Hepatocyte (in vitro differentiated cells): ENCODE measurements around the gene ASTN2. TPM values are rescaled to one million over a fixed set of nuclear protein-coding genes. Genes with fewer than 3 reads are reported as not detected.

Experiments
- DNase-seq: peaks from one replicate; pipeline ENCODE4 v3.0.0-alpha.2; 2016; ENCODE audit warnings: low spot score
- H2AFZ ChIP-seq: fragments of 200-600 bp; sonication (generic); 2 replicates; pipeline ENCODE4 v1.6.0; 2016; ENCODE audit warnings: antibody characterized with exemption, mild to moderate bottlenecking
- H3K27ac ChIP-seq: fragments of 200-600 bp; sonication (generic); 2 replicates; pipeline ENCODE4 v1.5.1; 2016; ENCODE audit warnings: mild to moderate bottlenecking
- H3K27me3 ChIP-seq: fragments of 200-600 bp; sonication (generic); 2 replicates; pipeline ENCODE4 v1.6.1; 2016
- H3K36me3 ChIP-seq: fragments of 200-600 bp; sonication (generic); replicated peaks from 2 replicates; pipeline ENCODE4 v1.5.1; 2016; ENCODE audit warnings: low read depth; ENCODE audit not compliant: insufficient read depth
- H3K4me1 ChIP-seq: fragments of 200-600 bp; sonication (generic); 2 replicates; pipeline ENCODE4 v1.5.1; 2016; ENCODE audit warnings: mild to moderate bottlenecking, moderate library complexity; ENCODE audit not compliant: insufficient read depth
- H3K4me2 ChIP-seq: fragments of 200-600 bp; sonication (generic); 2 replicates; pipeline ENCODE4 v1.6.0; 2016
- H3K4me3 ChIP-seq: fragments of 200-600 bp; sonication (generic); 2 replicates; pipeline ENCODE4 v1.5.1; 2016; ENCODE audit warnings: mild to moderate bottlenecking
- H3K79me2 ChIP-seq: fragments of 200-600 bp; sonication (generic); 2 replicates; pipeline ENCODE4 v1.6.0; 2017; ENCODE audit warnings: mild to moderate bottlenecking
- H3K9me2 ChIP-seq: fragments of 200-600 bp; sonication (generic); replicated peaks from 2 replicates; pipeline ENCODE4 v1.6.0; 2017; ENCODE audit warnings: mild to moderate bottlenecking; ENCODE audit not compliant: insufficient read depth
- H3K9me3 ChIP-seq: fragments of 200-600 bp; sonication (generic); 2 replicates; pipeline ENCODE4 v1.5.1; 2016; ENCODE audit warnings: low read depth, mild to moderate bottlenecking
- H4K20me1 ChIP-seq: fragments of 200-600 bp; sonication (generic); 2 replicates; pipeline ENCODE4 v1.6.0; 2016; ENCODE audit warnings: mild to moderate bottlenecking; ENCODE audit not compliant: insufficient read depth, poor library complexity, severe bottlenecking
- CTCF ChIP-seq: fragments of 200-600 bp; sonication (generic); IDR thresholded peaks from 2 replicates; pipeline ENCODE4 v1.5.1; 2016; ENCODE audit warnings: antibody characterized with exemption, mild to moderate bottlenecking; ENCODE audit not compliant: poor library complexity
- EZH2 ChIP-seq: fragments of 200-600 bp; sonication (generic); IDR thresholded peaks from 2 replicates; pipeline ENCODE4 v1.6.1; 2016; ENCODE audit warnings: antibody characterized with exemption, mild to moderate bottlenecking, borderline replicate concordance
- EZH2phosphoT487 ChIP-seq: fragments of 200-600 bp; sonication (generic); IDR thresholded peaks from one replicate; pipeline ENCODE4 v1.6.1; 2018; ENCODE audit warnings: antibody characterized with exemption, mild to moderate bottlenecking, low read depth, moderate library complexity; ENCODE audit not compliant: unreplicated experiment, severe bottlenecking
- whole genome bisulfite sequencing: methylation state at CpG from one replicate; pipeline ENCODE4 v1.1.6; 2016; ENCODE audit warnings: low lambda C conversion rate; ENCODE audit errors: missing lambda C conversion rate; 5-methylcytosine and 5-hydroxymethylcytosine counted together
- polyA plus RNA-seq: library from polyadenylated mRNA; unstranded; fragments of >200 nt; fragmentation: Nextera tagmentation; extraction: Ambion mirVana; gene quantifications from 2 replicates; pipeline ENCODE4 v1.2.1, GENCODE V29; 2016
- total RNA-seq: library from RNA; depleted of rRNA; stranded (reverse); fragments of >200 nt; gene quantifications from 2 replicates; pipeline ENCODE4 v1.2.3, GENCODE V29; 2014

ASTN2 gene
- total and polyA plus RNA-seq, 2 experiments from 2014 or later, result 6.4 to 8.4 TPM

DNA sequence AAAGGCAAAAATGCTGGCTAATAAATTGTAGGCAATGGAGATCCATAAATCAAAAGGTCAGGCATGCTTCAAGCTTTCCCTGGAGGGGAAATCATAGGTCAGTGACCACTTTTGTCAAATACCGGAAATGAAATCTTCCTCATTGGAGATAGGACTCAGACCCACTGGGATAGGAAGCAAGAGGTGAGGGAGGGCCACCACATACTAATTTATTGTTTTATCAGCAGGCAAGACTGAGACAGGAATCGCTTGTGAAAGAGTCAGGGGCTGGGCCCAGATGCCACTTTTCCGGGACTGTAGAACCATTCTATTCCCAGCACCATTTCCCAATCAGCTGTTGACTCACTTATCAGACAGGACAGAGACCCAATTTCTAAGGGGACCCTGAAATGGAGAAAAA is 984.0 kb downstream of the ASTN2 start:
- Histone ChIP-seq H4K20me1 (no peaks in the 10 kb centered on the region), H3K27me3 (no peaks in the 10 kb centered on the region), H3K27ac (no peak overlapping the region), H3K9me2 (no peaks in the 10 kb centered on the region), H3K4me2 (no peak overlapping the region), H3K9me3 (no peaks in the 10 kb centered on the region), H3K79me2 (no peaks in the 10 kb centered on the region), H3K4me1 (no peaks in the 10 kb centered on the region), H2AFZ (no peak overlapping the region), H3K36me3 (no peaks in the 10 kb centered on the region), H3K4me3 (no peak overlapping the region)
- TF ChIP-seq EZH2phosphoT487 (no peak), CTCF (no peak), EZH2 (no peak)
- DNase-seq, result no peak
- 92% methylated on average over 3 of the region's 3 CpGs for WGBS

DNA sequence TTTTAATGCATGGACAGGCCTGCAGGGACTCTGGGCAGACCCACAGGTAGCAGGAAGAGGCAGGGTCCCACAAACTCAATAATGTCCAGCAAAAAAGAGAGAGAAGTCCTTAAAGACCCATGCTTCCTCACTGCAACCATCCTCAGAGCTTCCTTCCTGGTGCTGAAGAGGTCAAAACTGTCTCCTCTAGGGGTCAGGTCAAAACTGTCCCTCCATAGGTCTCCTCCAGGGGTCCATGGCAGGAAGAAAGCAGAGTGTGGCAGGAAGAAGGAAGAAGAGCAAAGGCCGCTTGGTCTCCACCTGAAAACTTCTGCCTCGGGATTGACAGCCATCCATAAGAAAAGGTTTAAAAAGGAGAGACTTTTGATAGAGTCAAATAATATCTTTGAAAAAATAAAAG is 989.6 kb downstream of the ASTN2 start:
- WGBS, result 77% methylated on average over 2 of the region's 2 CpGs

DNA sequence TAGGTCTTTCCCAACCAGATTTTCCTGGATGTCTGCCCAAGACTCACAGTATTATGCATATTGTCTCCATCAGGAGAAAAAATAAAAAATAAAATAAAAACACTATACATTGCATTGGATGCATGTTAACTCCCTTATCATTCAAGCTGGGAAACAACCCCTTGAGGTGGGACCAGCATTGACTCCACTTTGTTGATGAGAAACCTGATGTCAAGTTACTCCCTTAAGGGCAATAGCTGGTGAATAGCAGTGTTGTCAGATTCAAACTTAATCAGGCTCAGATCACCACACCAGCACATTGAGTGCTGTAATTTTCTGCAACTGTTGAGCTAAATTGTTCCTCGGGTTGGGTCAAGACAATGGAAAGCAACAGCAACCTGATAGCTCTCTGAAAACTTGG is 991.7 kb downstream of the ASTN2 start:
- Histone ChIP-seq H3K79me2 (no peaks in the 10 kb centered on the region), H3K4me1 (peaks cover 3% of the 10 kb centered on the region), H3K27me3 (no peaks in the 10 kb centered on the region), H3K36me3 (no peaks in the 10 kb centered on the region), H3K9me3 (no peaks in the 10 kb centered on the region), H3K4me2 (no peak overlapping the region), H3K27ac (no peak overlapping the region), H4K20me1 (no peaks in the 10 kb centered on the region), H3K9me2 (no peaks in the 10 kb centered on the region), H3K4me3 (no peak overlapping the region), H2AFZ (no peak overlapping the region)
- TF ChIP-seq EZH2phosphoT487 (no peak), EZH2 (no peak), CTCF (no peak)
- 75% methylated on average over 1 of the region's 1 CpG for WGBS
- DNase-seq, result no peak

More for the DNA sequence above, 989.6 kb downstream of the ASTN2 start:
- H3K4me1 ChIP-seq, result peaks cover under 1% of the 10 kb centered on the region
- H3K9me3 ChIP-seq, result no peaks in the 10 kb centered on the region
- no peaks in the 10 kb centered on the region for H3K79me2 ChIP-seq
- H4K20me1 ChIP-seq, result no peaks in the 10 kb centered on the region
- H3K4me3 ChIP-seq, result no peak overlapping the region
- no peak overlapping the region for H3K4me2 ChIP-seq
- no peak overlapping the region for H3K27ac ChIP-seq
- TF ChIP-seq EZH2, result no peak
- no peak for TF ChIP-seq EZH2phosphoT487
- no peak for TF ChIP-seq CTCF
- H3K27me3 ChIP-seq, result no peaks in the 10 kb centered on the region
- H3K36me3 ChIP-seq, result no peaks in the 10 kb centered on the region
- H2AFZ ChIP-seq, result no peak overlapping the region
- no peaks in the 10 kb centered on the region for H3K9me2 ChIP-seq
- no peak for DNase-seq
